HFFc6 (cell line): Measurements from ENCODE around the gene PPP2R5B. TPM values are rescaled to one million over a fixed set of nuclear protein-coding genes. Genes with fewer than 3 reads are reported as not detected.

Experiments used
- DNase-seq: peaks from one replicate; pipeline ENCODE4 v3.0.0-alpha.2; 2018
- H3K27ac Mint-ChIP-seq: 2 replicates; pipeline ENCODE4 v1.8.0; 2020; ENCODE audit warnings: mild to moderate bottlenecking, mixed read lengths
- H3K27me3 Mint-ChIP-seq: 2 replicates; pipeline ENCODE4 v1.8.0; 2021; ENCODE audit warnings: mild to moderate bottlenecking, moderate library complexity, mixed read lengths; ENCODE audit not compliant: insufficient read depth
- H3K36me3 Mint-ChIP-seq: 2 replicates; pipeline ENCODE4 v1.8.0; 2021; ENCODE audit warnings: low read depth, mixed read lengths
- H3K4me1 Mint-ChIP-seq: 2 replicates; pipeline ENCODE4 v1.8.0; 2020; ENCODE audit warnings: low read depth, mixed read lengths
- H3K4me3 Mint-ChIP-seq: 2 replicates; pipeline ENCODE4 v1.8.0; 2020; ENCODE audit warnings: mild to moderate bottlenecking, moderate library complexity, mixed read lengths
- H3K9me3 Mint-ChIP-seq: 2 replicates; pipeline ENCODE4 v1.8.0; 2020; ENCODE audit warnings: mild to moderate bottlenecking, mixed read lengths
- CTCF ChIP-seq: fragments of 200-600 bp; sonication (generic); IDR thresholded peaks from 2 replicates; pipeline ENCODE4 v1.5.0; 2021; ENCODE audit warnings: antibody characterized with exemption, mild to moderate bottlenecking
- total RNA-seq, 6 experiments: library from RNA; stranded (reverse); fragmentation: NEBNext Ultra II Directional; extraction: Animal tissue kit (Norgen Biotek cat#: 25700); gene quantifications; 2 replicates in 1 of 6; 3 replicates in 5 of 6; pipeline ENCODE4 v1.2.3, GENCODE V29; 2021

Gene PPP2R5B
- total RNA-seq, 6 experiments from 2014 or later = 16.2 to 28.1 (median 19.6) TPM

GRCh38 chr11:64891215-64891848 lies 33.2 kb upstream of the PPP2R5B start:
- H3K36me3 Mint-ChIP-seq = no peaks in the 10 kb centered on the region
- no peak for TF ChIP-seq CTCF
- H3K27me3 Mint-ChIP-seq = no peaks in the 10 kb centered on the region
- H3K4me1 Mint-ChIP-seq = peaks cover 12% of the 10 kb centered on the region
- DNase-seq = no peak
- no peaks in the 10 kb centered on the region for H3K9me3 Mint-ChIP-seq
- H3K4me3 Mint-ChIP-seq = no peak overlapping the region
- H3K27ac Mint-ChIP-seq = no peak overlapping the region

- DNase-seq = no peak
- H3K9me3 Mint-ChIP-seq = no peaks in the 10 kb centered on the region
- no peak overlapping the region for H3K27ac Mint-ChIP-seq
- no peak overlapping the region for H3K4me3 Mint-ChIP-seq
- TF ChIP-seq CTCF = no peak
- no peaks in the 10 kb centered on the region for H3K36me3 Mint-ChIP-seq
- peaks cover 11% of the 10 kb centered on the region for H3K4me1 Mint-ChIP-seq
- no peaks in the 10 kb centered on the region for H3K27me3 Mint-ChIP-seq
Observed at GRCh38 chr11:64891880-64892279, 32.6 kb upstream of the PPP2R5B start.

GRCh38 chr11:64892411-64892831 lies 32.1 kb upstream of the PPP2R5B start:
- no peaks in the 10 kb centered on the region for H3K9me3 Mint-ChIP-seq
- H3K36me3 Mint-ChIP-seq = no peaks in the 10 kb centered on the region
- H3K27me3 Mint-ChIP-seq = no peaks in the 10 kb centered on the region
- TF ChIP-seq CTCF = no peak
- H3K4me1 Mint-ChIP-seq = peaks cover 8% of the 10 kb centered on the region
- H3K4me3 Mint-ChIP-seq = no peak overlapping the region
- H3K27ac Mint-ChIP-seq = no peak overlapping the region
- no peak for DNase-seq

- Mint-ChIP-seq H3K27me3 (no peaks in the 10 kb centered on the region), H3K9me3 (no peaks in the 10 kb centered on the region), H3K27ac (no peak overlapping the region), H3K4me1 (peaks cover 5% of the 10 kb centered on the region), H3K36me3 (no peaks in the 10 kb centered on the region), H3K4me3 (no peak overlapping the region)
- DNase-seq = no peak
- no peak for TF ChIP-seq CTCF
Observed at GRCh38 chr11:64892838-64893193, 31.7 kb upstream of the PPP2R5B start.

GRCh38 chr11:64893194-64894069 lies 31.1 kb upstream of the PPP2R5B start:
- no peak; the same call in 1 of the 2 replicates for TF ChIP-seq CTCF
- Mint-ChIP-seq H3K27ac (no peak overlapping the region), H3K36me3 (no peaks in the 10 kb centered on the region), H3K27me3 (no peaks in the 10 kb centered on the region), H3K4me1 (no peaks in the 10 kb centered on the region), H3K9me3 (no peaks in the 10 kb centered on the region), H3K4me3 (no peak overlapping the region)
- no peak for DNase-seq
